GM21529 (cell line): ENCODE results near the gene NPW.
"Not testable (repeated sequence)": the region's sequence is repeated elsewhere in the genome, so short reads cannot be mapped to it uniquely, and the experiment has no call there.

Source experiments
- ATAC-seq: cut with Tn5 transposase; IDR thresholded peaks from one replicate; pipeline ENCODE4 v1.9.1; 2021; ENCODE audit not compliant: unreplicated experiment

NPW gene

GRCh38 chr16:2019921-2020831 is 591 bp downstream of the NPW start:
- no peak for ATAC-seq

- peak; percentile 21 for ATAC-seq
Observed at GRCh38 chr16:2022723-2023091, 3.1 kb downstream of the NPW start.

- peak; percentile 79 for ATAC-seq
Observed at GRCh38 chr16:2023092-2024031, 3.8 kb downstream of the NPW start.

DNA sequence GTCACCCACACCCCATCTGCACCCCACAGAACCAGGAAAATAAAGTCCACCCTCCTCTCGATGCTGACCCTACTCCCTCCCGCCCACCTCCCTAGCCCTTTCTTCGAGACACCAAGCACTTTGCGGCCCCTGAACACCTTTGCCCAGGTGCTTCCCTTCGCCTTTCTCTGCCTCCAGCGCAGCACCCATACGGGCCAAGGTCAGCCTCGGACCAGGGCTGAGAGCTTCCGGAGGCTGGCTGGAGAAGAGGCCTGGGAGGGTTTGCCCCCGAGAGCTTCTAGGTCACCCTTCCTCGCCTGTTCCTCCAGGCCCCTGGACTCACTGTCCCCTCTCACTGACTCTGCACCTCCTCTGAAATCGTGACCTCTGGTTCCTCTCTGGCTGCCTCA is 4.4 kb downstream of the NPW start:
- no peak for ATAC-seq

DNA sequence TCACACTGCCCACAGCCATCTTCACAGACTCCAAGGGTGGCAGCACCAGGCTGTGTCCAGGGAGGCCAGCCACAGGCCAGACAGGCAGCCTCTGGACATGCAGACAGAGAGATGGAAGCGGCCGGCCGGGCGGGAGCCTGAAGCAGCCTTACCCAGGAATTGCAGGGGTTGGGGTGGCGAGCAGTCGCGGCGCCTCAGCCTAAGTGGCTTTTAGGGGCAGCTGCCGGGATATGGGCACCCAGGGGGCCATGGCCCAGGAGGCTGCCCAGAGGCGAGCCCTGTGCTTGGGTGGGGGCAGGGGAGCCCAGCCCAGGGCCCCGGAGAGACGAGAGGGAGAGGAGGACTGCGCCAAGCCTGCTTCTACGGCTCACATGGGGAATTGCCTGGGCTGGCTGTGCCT is 5.7 kb downstream of the NPW start:
- no peak for ATAC-seq

GRCh38 chr16:2025878-2026460 is 6.4 kb downstream of the NPW start:
- ATAC-seq: no peak

- ATAC-seq: no peak
Observed at GRCh38 chr16:2026461-2027023, 7.0 kb downstream of the NPW start, which contains the start of gene NHERF2. Gene NHERF2 (plus strand): TSS chr16:2026902. CDS start chr16:2027006, 104 bp downstream.

DNA sequence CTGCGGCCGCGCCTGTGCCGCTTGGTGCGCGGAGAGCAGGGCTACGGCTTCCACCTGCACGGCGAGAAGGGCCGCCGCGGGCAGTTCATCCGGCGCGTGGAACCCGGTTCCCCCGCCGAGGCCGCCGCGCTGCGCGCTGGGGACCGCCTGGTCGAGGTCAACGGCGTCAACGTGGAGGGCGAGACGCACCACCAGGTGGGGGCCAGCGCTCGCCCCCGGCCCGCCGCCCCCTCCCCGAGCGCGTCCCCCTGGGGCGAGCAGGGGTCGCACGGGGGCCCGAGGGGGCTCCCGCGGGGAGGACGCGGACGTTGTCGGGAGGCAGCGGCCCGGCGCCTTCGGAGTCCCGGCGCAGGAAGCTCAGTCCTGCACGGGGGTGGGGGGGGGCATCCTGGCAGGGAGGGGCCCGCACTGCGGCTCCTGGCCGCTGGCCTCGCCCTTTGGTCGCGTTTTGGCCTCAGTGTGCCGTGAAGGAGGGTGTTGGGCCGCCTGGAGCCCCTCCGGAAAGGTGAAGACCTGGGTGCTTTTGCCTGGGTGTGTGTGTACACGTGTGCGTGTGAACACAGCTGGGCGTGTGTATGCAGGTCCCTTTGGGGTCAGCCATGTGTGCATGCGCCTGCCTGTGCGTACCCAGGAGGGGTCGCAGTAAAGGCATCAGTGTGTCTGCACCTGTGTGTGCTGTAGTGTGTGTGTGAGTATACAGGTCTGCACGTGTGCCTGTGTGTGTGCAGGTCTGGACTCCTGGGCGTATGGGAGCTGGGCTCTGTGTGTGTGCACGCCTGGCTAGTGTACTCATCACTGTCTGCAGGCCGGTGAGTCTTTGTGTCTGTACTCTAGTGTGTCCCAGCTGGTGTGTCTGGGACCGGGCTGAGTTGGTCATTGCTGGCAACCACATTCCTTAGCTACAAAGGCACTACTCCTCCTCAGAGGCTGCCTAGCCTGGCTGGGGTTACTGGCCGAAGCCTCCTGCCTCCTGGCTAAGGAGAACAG is 7.7 kb downstream of the NPW start:
- ATAC-seq: no peak

- no peak for ATAC-seq
Observed at GRCh38 chr16:2028146-2028545, 8.6 kb downstream of the NPW start.

GRCh38 chr16:2028620-2029220 is 9.1 kb downstream of the NPW start:
- no peak for ATAC-seq

GRCh38 chr16:2029350-2029749 is 9.8 kb downstream of the NPW start:
- ATAC-seq: no peak

DNA sequence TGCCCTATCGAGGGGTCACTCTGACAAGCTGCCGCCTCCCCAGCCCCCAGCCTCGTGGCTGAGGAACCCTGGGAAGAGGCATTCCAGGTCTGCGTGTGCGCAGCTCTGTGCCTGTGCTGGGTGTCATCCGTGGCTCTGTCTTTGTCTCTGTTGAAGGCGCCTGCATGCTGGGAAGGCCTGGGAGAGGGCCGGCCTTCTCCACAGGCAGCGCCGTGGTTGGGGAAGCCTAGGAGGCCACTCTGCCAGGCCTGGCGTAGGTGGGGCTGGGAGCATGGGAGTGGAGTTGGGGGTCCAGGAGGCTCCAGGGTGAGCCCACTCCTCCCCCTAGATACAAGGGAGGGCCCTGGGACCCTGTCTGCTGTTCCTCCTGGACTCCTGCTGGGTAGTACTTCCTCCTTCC is 10.5 kb downstream of the NPW start:
- no peak for ATAC-seq

DNA sequence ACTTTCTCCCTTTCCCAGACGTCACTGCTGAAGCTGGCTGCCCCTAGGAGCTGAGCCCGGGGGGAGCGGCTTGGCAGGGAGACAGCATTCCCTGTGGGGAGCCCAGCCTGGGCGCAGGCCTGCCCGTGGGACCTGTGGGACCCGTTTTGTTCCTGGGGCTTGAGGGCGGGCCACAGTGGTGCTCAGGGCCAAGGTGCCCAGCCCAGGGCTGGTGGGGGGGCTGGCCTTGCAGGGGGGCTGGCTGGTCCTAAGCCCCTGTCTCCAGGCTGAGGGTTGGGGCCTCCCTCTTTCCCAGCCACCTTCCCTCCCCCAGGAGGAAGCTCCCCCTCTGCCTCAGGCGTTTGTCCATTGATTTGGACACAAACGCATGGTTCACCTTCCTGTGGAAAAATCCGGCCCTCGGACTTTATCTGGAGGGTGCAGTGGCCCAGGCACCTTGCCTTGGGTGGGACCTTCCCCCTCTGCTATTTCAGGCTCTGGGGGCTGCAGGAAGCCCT is 11.5 kb downstream of the NPW start:
- ATAC-seq: no peak

DNA sequence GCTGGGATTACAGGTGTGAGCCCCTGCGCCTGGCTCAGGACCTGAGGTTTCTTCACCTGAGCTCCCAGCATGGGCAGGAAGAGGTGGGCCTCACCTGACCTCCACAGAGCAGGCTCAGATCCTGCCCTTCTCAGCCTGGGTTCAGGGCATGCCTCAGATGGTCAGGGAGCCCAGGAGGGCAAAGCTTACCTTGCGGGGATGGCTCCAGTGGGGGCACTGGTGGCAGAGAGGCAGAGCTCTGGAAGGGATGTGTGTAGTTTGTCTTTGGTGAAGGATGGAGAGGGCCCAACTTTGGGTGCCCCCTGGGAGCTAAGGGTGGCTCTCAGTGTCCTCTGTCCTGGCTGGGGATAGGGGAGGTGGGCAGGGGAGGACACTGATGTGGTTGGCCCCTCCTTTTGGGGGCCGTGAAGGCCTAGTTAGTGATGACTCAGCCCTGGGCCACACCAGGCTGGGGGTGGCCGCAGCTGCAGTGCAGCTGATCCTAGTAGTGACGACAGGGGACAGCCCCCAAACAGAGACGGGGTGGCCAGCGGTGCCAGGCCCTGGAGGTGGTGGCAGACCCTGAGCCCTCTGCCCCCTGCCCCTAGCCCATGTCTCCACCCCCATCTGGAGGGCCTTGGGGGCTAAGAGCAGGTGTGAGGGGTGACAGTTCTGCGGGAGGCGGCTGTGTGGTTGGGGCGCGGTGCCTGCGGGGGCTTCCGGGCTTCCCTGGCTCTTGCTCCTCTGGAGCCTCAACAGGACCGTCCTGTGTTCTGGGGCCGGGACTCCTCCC is 12.9 kb downstream of the NPW start:
- ATAC-seq: no peak

DNA sequence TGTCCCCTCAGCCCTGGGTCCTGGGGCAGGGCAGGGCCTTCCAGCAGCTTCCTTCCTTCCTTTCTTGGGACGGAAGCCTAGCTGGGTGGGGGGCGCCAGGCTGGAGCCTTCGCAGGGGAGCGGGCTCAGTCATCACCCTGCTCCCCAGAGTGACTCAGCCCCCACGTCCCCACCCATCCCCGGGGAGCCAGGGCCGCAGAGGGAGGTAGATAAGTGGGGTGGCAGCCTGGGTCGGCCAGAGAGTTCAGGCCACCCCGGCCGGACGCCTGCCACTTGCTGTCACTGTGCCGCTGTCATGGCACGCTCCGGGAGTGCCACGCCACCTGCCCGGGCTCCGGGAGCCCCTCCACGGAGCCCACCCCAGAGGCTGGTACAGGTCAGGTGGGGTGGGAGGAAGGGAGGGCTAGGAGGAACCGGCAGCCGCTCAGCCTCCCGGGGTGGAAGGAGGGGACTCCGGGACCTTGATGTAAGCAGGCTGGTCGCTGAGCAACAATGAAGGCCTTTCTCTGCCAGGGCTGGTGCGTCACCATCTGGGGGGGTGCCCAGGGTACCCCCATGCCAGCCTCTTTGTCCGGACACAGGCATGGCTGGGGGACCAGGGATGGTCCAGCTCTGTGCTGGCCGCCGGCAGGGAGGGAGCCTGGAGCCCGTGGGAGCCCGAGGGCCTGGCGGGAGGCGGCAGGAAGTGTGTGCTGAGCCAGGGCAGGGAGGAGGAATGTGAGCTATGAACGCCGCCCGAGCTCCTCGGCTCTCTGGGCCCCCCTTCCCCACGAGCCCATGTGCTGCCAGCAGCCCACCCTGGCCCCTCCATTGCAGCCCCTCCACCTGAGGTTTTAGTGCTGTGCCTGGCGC is 13.7 kb downstream of the NPW start:
- no peak for ATAC-seq

DNA sequence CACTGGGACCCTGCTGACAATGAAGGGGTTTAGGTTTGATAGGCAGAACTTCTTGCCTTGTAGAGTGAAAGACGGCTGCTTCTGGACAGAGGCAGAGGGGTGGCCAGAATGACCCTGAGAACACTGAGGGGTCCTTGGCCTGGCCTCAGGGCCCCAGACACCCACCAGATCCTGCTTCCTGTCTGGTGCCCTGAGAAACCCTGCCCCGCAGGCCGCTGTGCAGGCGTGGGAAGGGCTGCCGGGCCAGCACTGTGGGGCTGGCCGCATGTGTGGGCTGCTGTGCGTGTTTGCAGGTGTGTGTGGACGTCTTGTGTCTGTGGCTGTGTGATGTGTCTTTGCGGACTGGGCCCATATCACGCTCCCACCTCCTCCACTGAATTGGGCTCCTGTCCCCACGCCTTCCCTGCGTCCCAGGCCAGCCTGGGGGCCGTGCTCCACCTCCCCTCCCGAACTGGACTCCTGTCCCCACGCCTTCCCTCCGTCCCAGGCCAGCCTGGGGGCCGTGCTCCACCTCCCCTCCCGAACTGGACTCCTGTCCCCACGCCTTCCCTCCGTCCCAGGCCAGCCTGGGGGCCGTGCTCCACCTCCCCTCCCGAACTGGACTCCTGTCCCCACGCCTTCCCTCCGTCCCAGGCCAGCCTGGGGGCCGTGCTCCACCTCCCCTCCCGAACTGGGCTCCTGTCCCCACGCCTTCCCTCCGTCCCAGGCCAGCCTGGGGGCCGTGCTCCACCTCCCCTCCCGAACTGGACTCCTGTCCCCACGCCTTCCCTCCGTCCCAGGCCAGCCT is 14.5 kb downstream of the NPW start:
- not testable (repeated sequence) for ATAC-seq
